Lower leg skin (tissue), 3 donors: Measurements from ENCODE around the gene FHL2.

Source experiments
- CTCF ChIP-seq, 3 donors: fragments of 450-650 bp; IDR thresholded peaks; one replicate each; pipeline ENCODE4 v1.5.1; 2016; ENCODE audit warnings: antibody characterized with exemption in 3 of 3, mild to moderate bottlenecking in 3 of 3, moderate library complexity in 2 of 3
- POLR2A ChIP-seq, 2 donors: fragments of 450-650 bp; IDR thresholded peaks; one replicate each; pipeline ENCODE4 v1.6.1; 2016 to 2017; ENCODE audit warnings: antibody characterized with exemption in 2 of 2, mild to moderate bottlenecking in 1 of 2, moderate library complexity in 1 of 2

GRCh38 chr2:105373895-105374401 lies 24.9 kb downstream of the FHL2 start:
- TF ChIP-seq CTCF (IDR thresholded peaks at IDR 0.05) (no peak), POLR2A (IDR thresholded peaks at IDR 0.05) (no peak)
